HepG2 (cell line): Measurements from ENCODE around the gene DELE1. TPM values are rescaled to one million over a fixed set of nuclear protein-coding genes. Genes with fewer than 3 reads are reported as not detected.

Experiments
- CEBPB ChIP-seq: IDR thresholded peaks from 2 replicates; pipeline ENCODE4 v1.6.1; 2011; ENCODE audit warnings: low read depth, low read length, improper control_type of control experiment, borderline replicate concordance
- HMGXB4 ChIP-seq, 2 experiments: sonication (generic) in 1 of 2; formaldehyde crosslinking in 1 of 2; IDR thresholded peaks; 2 replicates each; pipeline versions ENCODE4 v1.4.0 to v1.6.1; 2018 to 2020; ENCODE audit warnings: missing genetic modification reagents in 2 of 2, borderline replicate concordance in 1 of 2, low read depth in 1 of 2, mild to moderate bottlenecking in 1 of 2, missing biosample characterization in 1 of 2
- HOXA3 ChIP-seq: sonication (generic); formaldehyde crosslinking; IDR thresholded peaks from 2 replicates; pipeline ENCODE4 v1.5.0; 2020; ENCODE audit warnings: missing genetic modification reagents
- IKZF4 ChIP-seq: sonication (generic); formaldehyde crosslinking; IDR thresholded peaks from 2 replicates; pipeline ENCODE4 v1.5.1; 2020; ENCODE audit warnings: borderline replicate concordance, mild to moderate bottlenecking, low read depth, missing genetic modification reagents; ENCODE audit errors: not compliant biosample characterization
- MED1 ChIP-seq: sonication (generic); formaldehyde crosslinking; IDR thresholded peaks from 2 replicates; pipeline ENCODE4 v1.4.0; 2020; ENCODE audit warnings: missing genetic modification reagents
- PAXIP1 ChIP-seq: sonication (generic); formaldehyde crosslinking; conservative IDR thresholded peaks from 2 replicates; pipeline ENCODE4 v1.4.0; 2020; ENCODE audit warnings: mild to moderate bottlenecking, missing genetic modification reagents, moderate library complexity
- PHF21A ChIP-seq: sonication (generic); formaldehyde crosslinking; IDR thresholded peaks from 2 replicates; pipeline ENCODE4 v1.5.0; 2020; ENCODE audit warnings: mild to moderate bottlenecking, missing genetic modification reagents
- ZHX2 ChIP-seq, 2 experiments: sonication (generic) in 1 of 2; formaldehyde crosslinking in 1 of 2; IDR thresholded peaks; 2 replicates each; pipeline versions ENCODE4 v1.6.1 to v1.9.0; 2014 to 2022; ENCODE audit warnings: antibody characterized with exemption in 1 of 2, borderline replicate concordance in 1 of 2, inconsistent platforms in 1 of 2, low read depth in 1 of 2, missing genetic modification reagents in 1 of 2
- ZNF607 ChIP-seq: sonication (generic); formaldehyde crosslinking; IDR thresholded peaks from 2 replicates; pipeline ENCODE4 v1.5.1; 2020; ENCODE audit warnings: missing genetic modification reagents, mild to moderate bottlenecking, borderline replicate concordance
- ZNF768 ChIP-seq: sonication (generic); formaldehyde crosslinking; IDR thresholded peaks from 2 replicates; pipeline ENCODE4 v1.4.0; 2020; ENCODE audit warnings: missing genetic modification reagents
- polyA plus RNA-seq, 8 experiments: library from polyadenylated mRNA; depleted of rRNA in 3 of 8; stranded (reverse) in 7 of 8; unstranded in 1 of 8; fragments of >200 nt; fragmentation: Illumina TruSeq in 4 of 8; extraction: Trizol in 4 of 8; gene quantifications; 2 replicates each; pipeline versions ENCODE4 v1.2.1 to v1.2.3, GENCODE V29; 2011 to 2016; ENCODE audit warnings: low read depth in 4 of 8, missing spikeins in 1 of 8, mixed read lengths in 1 of 8; ENCODE audit not compliant: insufficient read depth in 1 of 8
- total RNA-seq, 5 experiments: library from RNA; depleted of rRNA; stranded (reverse); fragments of >200 nt; fragmentation: Illumina TruSeq; extraction: Trizol; gene quantifications; 2 replicates each; pipeline ENCODE4 v1.2.3, GENCODE V29; 2016; ENCODE audit warnings: low read depth in 1 of 5
- TF ChIP-seq, protein P1 (sequence below): sonication (generic); formaldehyde crosslinking; IDR thresholded peaks from 2 replicates; pipeline ENCODE4 v1.4.0; 2020; ENCODE audit warnings: missing genetic modification reagents
- TF ChIP-seq, protein P2 (sequence below): sonication (generic); formaldehyde crosslinking; IDR thresholded peaks from 2 replicates; pipeline ENCODE4 v1.5.1; 2020; ENCODE audit warnings: mild to moderate bottlenecking, missing genetic modification reagents, moderate library complexity

The DELE1 gene
- total and polyA plus RNA-seq, 2 of the 13 experiments (the other 11 are each of a cell fraction or from before 2014, with no cell fraction given) = 57.5 to 90.3 TPM

DNA sequence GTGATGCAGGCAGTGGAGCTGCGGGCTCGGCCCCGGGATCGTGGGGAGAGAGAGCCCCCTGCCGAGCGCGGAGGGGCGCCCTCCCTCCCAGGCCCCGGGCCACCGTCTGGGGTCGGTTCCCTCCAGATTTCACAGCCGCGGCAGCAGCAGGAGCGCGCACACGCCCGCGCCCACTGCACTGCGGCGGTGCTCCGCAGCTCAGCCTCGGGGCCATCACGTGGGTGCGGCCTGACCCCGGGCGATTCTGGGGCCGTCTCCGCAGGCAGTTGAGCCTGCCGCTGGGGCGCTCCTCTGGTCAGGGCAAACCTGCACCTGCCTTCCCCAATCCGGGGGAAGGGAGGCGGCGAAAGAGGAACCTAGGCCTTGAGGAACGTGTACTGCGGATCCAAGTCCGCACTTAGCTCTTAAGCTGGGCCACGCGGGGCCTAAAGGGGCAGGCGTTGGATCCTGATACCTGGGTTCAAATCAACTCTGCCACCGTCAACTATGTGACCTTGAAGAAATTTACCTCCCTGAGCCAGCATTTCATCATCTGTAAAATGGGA, 9.4 kb upstream of the DELE1 start (continued):
- no peak for TF ChIP-seq CEBPB
- peak; percentile 44; the same call in 1 of the 2 replicates for TF ChIP-seq ZNF768 (CRISPR knock-in tag)
- TF ChIP-seq HOXA3 (CRISPR knock-in tag) = peak; percentile 28; the same call in 1 of the 2 replicates
- no peak for TF ChIP-seq MED1
- peak; percentile 40 to 46; a peak in 1 of 4 replicates for TF ChIP-seq HMGXB4 (CRISPR knock-in tag; IDR thresholded peaks at IDR 0.05; ENCODE audit: borderline replicate concordance in 1 of 2, low read depth in 1 of 2)
- 0 out of 2 replicates have a peak, but pooled peaks have one; percentile 34 for TF ChIP-seq PHF21A (CRISPR knock-in tag)
- TF ChIP-seq ZNF607 (CRISPR knock-in tag) = 0 out of 2 replicates have a peak, but pooled peaks have one; percentile 52
- no peak for TF ChIP-seq ZHX2 (IDR thresholded peaks at IDR 0.05; ENCODE audit: low read depth)
- no peak for TF ChIP-seq ZHX2 (CRISPR knock-in tag; IDR thresholded peaks at IDR 0.05; ENCODE audit: borderline replicate concordance)
- TF ChIP-seq IKZF4 (CRISPR knock-in tag) = peak; percentile 21
- no peak for TF ChIP-seq PAXIP1 (CRISPR knock-in tag)
- TF ChIP-seq, protein P1, sequence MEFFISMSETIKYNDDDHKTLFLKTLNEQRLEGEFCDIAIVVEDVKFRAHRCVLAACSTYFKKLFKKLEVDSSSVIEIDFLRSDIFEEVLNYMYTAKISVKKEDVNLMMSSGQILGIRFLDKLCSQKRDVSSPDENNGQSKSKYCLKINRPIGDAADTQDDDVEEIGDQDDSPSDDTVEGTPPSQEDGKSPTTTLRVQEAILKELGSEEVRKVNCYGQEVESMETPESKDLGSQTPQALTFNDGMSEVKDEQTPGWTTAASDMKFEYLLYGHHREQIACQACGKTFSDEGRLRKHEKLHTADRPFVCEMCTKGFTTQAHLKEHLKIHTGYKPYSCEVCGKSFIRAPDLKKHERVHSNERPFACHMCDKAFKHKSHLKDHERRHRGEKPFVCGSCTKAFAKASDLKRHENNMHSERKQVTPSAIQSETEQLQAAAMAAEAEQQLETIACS (CRISPR knock-in tag) = peak; percentile 88
- TF ChIP-seq, protein P2, sequence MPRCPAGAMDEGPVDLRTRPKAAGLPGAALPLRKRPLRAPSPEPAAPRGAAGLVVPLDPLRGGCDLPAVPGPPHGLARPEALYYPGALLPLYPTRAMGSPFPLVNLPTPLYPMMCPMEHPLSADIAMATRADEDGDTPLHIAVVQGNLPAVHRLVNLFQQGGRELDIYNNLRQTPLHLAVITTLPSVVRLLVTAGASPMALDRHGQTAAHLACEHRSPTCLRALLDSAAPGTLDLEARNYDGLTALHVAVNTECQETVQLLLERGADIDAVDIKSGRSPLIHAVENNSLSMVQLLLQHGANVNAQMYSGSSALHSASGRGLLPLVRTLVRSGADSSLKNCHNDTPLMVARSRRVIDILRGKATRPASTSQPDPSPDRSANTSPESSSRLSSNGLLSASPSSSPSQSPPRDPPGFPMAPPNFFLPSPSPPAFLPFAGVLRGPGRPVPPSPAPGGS (CRISPR knock-in tag) = 0 out of 2 replicates have a peak, but pooled peaks have one; percentile 27
